Esophagus squamous epithelium (tissue), 5 donors: ENCODE results near the gene ADAM22. TPM values are rescaled to one million over a fixed set of nuclear protein-coding genes. Genes with fewer than 3 reads are reported as not detected.
A peak's percentile ranks its signal among the peaks of the same experiment; 100 is the strongest.

ENCODE experiments used
- DNase-seq: peaks from one replicate; lab custom pipeline; 2025; lab: John Stamatoyannopoulos, UW
- H3K27ac ChIP-seq, 4 donors: fragments of 200-600 bp; sonication (generic); one replicate each; pipeline ENCODE4 v1.5.1; 2016 to 2019; ENCODE audit warnings: mild to moderate bottlenecking in 1 of 4
- H3K27me3 ChIP-seq, 4 donors: fragments of 200-600 bp; sonication (generic); 1 replicate in 3 of 4; 2 replicates in 1 of 4; pipeline versions ENCODE4 v1.5.1 to v1.6.0; 2017 to 2021; ENCODE audit warnings: antibody characterized with exemption in 1 of 4
- H3K36me3 ChIP-seq, 3 donors: fragments of 200-600 bp; sonication (generic); one replicate each; pipeline ENCODE4 v1.5.1; 2016 to 2019
- H3K4me1 ChIP-seq, 3 donors: fragments of 200-600 bp; sonication (generic); one replicate each; pipeline ENCODE4 v1.5.1; 2017 to 2019
- H3K4me3 ChIP-seq, 4 donors: fragments of 200-600 bp; sonication (generic); 1 replicate in 3 of 4; 2 replicates in 1 of 4; pipeline ENCODE4 v1.5.1; 2016 to 2019; ENCODE audit warnings: mild to moderate bottlenecking in 2 of 4, moderate library complexity in 1 of 4
- H3K9me3 ChIP-seq, 3 donors: fragments of 200-600 bp; sonication (generic); one replicate each; pipeline ENCODE4 v1.5.1; 2016 to 2019
- POLR2A ChIP-seq, 4 donors: fragments of 450-650 bp; IDR thresholded peaks; one replicate each; pipeline ENCODE4 v1.6.1; 2017; ENCODE audit warnings: antibody characterized with exemption in 4 of 4, mild to moderate bottlenecking in 4 of 4, moderate library complexity in 3 of 4
- WGBS, 2 donors: methylation state at CpG; one replicate each; pipeline ENCODE4 v1.1.5; 2018; 5-methylcytosine and 5-hydroxymethylcytosine counted together
- intact Hi-C: fragments of 100-400 bp; cut with DNase I; formaldehyde crosslinking; loops from one replicate; pipeline ENCODE4 v1.15.0; 2022
- total RNA-seq, 4 donors: library from RNA; depleted of rRNA; stranded (reverse); fragments of >200 nt; gene quantifications; one replicate each; pipeline ENCODE4 v1.1.0, GENCODE V29; 2016
- TF ChIP-seq, protein P1 (sequence below), 6 experiments: fragments of 450-650 bp in 4 of 6; fragments of 200-600 bp in 2 of 6; sonication (generic) in 2 of 6; IDR thresholded peaks; one replicate each; pipeline ENCODE4 v1.5.1; 2016 to 2019; ENCODE audit warnings: antibody characterized with exemption in 6 of 6, mild to moderate bottlenecking in 4 of 6, moderate library complexity in 4 of 6
- donor health status: DM: yes; HTN: yes; CAD: no.

Gene ADAM22
- total RNA-seq, 4 donors from 2014 or later: 0.61 to 1.4 (median 1.1) TPM

DNA sequence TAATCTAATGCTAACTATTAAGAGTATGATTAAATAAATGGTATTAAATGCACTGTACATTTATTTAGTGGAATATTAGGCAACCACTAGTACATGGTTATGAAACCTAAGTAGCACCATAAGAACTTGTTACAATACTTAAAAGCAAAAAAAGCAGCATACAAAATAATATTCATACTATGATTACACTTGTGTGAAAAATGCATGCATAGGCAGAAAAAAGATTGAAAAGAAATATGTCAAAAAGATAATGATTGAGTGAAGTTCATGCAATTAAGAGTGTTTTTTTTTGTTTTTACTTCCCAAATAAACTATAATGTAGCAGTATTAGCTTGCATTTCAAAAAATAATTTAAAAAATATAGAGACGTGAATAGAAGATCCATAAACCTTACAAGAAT is 305.8 kb downstream of the ADAM22 start:
- no peaks in the 10 kb centered on the region for H3K9me3 ChIP-seq
- intact Hi-C loops: loop anchor here (10.0 kb wide), 1 partner anchor 115 kb away; no protein-coding TSS in a partner anchor
- no peak overlapping the region for H3K27ac ChIP-seq
- no peak for TF ChIP-seq POLR2A (IDR thresholded peaks at IDR 0.05)
- TF ChIP-seq, protein P1, sequence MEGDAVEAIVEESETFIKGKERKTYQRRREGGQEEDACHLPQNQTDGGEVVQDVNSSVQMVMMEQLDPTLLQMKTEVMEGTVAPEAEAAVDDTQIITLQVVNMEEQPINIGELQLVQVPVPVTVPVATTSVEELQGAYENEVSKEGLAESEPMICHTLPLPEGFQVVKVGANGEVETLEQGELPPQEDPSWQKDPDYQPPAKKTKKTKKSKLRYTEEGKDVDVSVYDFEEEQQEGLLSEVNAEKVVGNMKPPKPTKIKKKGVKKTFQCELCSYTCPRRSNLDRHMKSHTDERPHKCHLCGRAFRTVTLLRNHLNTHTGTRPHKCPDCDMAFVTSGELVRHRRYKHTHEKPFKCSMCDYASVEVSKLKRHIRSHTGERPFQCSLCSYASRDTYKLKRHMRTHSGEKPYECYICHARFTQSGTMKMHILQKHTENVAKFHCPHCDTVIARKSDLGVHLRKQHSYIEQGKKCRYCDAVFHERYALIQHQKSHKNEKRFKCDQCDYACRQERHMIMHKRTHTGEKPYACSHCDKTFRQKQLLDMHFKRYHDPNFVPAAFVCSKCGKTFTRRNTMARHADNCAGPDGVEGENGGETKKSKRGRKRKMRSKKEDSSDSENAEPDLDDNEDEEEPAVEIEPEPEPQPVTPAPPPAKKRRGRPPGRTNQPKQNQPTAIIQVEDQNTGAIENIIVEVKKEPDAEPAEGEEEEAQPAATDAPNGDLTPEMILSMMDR (IDR thresholded peaks at IDR 0.05): no peak
- H3K36me3 ChIP-seq: no peaks in the 10 kb centered on the region
- no peak overlapping the region for H3K4me3 ChIP-seq
- WGBS, 2 donors: 76 to 85% methylated on average over 1 of the region's 1 CpG
- no peaks in the 10 kb centered on the region for H3K27me3 ChIP-seq
- no peaks in the 10 kb centered on the region for H3K4me1 ChIP-seq
- DNase-seq: no peak

DNA sequence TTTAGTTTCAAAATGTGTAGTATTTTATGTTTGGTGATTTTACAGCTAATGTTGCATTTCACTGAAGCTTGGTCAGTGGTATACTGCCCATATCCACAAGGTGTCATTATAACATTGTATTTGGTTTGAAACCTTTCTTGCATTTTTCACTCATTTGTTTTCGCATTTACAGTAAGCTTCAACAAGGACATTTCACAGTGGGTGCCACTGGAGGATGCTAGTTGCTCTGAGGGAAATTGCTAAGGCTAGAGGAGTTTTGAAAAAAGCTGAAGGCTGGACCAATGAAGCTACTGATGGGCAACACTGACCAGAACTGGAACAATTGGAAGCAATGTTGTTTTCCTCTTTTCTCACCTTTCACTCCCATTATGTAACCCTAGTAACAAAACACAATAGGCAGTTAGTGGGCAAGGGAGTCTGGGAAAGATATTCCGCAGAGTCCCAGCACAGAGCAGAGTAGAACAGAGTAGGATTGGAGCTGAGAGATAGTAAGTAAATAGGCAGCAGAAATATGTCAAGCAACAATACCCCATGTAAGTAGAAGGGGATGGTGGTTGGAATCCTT is 309.4 kb downstream of the ADAM22 start:
- no peak for DNase-seq
- Histone ChIP-seq H3K4me3 (no peak overlapping the region), H3K4me1 (no peaks in the 10 kb centered on the region), H3K27ac (no peak overlapping the region), H3K27me3 (no peaks in the 10 kb centered on the region), H3K36me3 (no peaks in the 10 kb centered on the region), H3K9me3 (no peaks in the 10 kb centered on the region)
- intact Hi-C loops: loop anchor here (10.0 kb wide), 1 partner anchor 111 kb away; no protein-coding TSS in a partner anchor
- 15 to 23% methylated on average over 2 of the region's 2 CpGs for WGBS, 2 donors
- TF ChIP-seq POLR2A (IDR thresholded peaks at IDR 0.05): no peak
- TF ChIP-seq, protein P1 (IDR thresholded peaks at IDR 0.05): peak in 5 of 6 experiments; percentile 58 to 81 (median 67)

DNA sequence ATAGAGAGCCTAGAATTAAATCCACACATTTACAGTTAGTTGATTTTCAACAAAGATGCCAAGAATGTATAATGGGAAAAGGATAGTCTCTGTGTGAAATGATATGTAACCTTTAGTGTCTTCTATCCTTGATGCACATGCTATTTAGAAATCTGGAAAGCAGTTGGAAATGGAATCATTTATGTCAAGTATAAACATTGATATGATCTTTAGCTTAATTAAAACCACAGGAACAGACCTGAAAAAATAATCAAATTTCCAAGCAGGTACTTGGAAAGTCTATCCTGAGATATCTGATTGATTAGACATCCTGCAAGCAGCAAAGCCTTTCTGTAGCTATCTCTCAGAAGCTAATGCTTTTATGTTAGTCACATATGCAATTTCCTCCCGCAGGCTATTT is 310.2 kb downstream of the ADAM22 start:
- Histone ChIP-seq H3K4me1 (no peaks in the 10 kb centered on the region), H3K27ac (no peak overlapping the region), H3K4me3 (no peak overlapping the region), H3K9me3 (no peaks in the 10 kb centered on the region), H3K36me3 (no peaks in the 10 kb centered on the region), H3K27me3 (no peaks in the 10 kb centered on the region)
- no peak for DNase-seq
- WGBS, 2 donors: 96 to 97% methylated on average over 1 of the region's 1 CpG
- intact Hi-C loops: loop anchor here (10.0 kb wide), 1 partner anchor 111 kb away; no protein-coding TSS in a partner anchor
- no peak for TF ChIP-seq POLR2A (IDR thresholded peaks at IDR 0.05)
- TF ChIP-seq, protein P1 (IDR thresholded peaks at IDR 0.05): no peak

Other genes with a start within 250 kb of the ADAM22 start
- gene SLC25A40, start 57.9 kb upstream of the ADAM22 start, total RNA-seq: 10 to 100 TPM in 2 of 4 donors, 1 to 10 TPM in 2; 8.3 to 16.8 (median 9.9) TPM
- gene DBF4, start 57.8 kb upstream of the ADAM22 start, total RNA-seq: 10 to 100 TPM; 11.0 to 27.3 (median 18.0) TPM